Colon (tissue), 2 donors: Measurements from ENCODE around the gene TNIK.
"Not testable (repeated sequence)": the region's sequence is repeated elsewhere in the genome, so short reads cannot be mapped to it uniquely, and the experiment has no call there.

Experiments
- FAIRE-seq: peaks from 2 replicates; lab custom pipeline; 2012; peaks lifted over from hg19 to GRCh38; lab: Jason Lieb, UNC
- donor health status: control.
- donor health status: control.

Gene TNIK

DNA sequence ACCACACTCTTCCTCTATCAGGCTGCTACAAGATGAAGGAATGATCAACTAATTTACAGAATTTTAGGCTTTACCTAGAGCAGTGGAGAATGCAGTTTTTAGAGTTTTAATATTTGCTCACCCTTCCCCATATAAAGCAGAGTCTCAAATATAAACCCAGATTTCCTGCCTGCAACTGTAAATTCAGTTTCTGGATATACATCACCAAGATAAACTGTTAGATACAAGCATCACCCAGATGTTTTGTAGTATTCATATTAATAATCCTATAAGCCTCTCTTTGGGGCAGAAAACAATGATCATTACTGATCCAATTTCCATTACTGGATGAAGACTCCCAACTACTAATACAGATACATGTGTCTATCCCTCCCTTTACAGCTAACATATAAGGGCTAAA is 205.9 kb downstream of the TNIK start:
- FAIRE-seq = no peak

GRCh38 chr3:171251835-171252234 is 208.4 kb downstream of the TNIK start:
- no peak for FAIRE-seq

DNA sequence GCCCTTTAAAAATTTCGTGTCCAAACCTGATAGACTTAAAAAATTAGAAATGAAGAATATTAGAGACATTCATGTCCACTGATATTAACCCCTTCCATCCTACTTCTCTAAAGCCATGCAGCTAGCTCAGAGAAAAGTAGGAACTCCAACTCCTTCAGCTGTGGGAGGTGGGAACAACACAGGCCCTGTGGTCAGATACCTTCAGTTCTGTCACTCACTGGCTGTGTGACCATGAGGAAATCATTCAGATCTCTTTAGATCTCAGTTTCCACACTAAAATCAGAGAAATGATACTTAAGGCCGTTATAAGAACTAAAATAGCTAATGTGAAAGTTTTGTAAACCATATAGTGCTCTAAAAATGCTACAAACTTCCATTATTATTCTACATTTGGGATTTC is 209.8 kb downstream of the TNIK start:
- FAIRE-seq = no peak

DNA sequence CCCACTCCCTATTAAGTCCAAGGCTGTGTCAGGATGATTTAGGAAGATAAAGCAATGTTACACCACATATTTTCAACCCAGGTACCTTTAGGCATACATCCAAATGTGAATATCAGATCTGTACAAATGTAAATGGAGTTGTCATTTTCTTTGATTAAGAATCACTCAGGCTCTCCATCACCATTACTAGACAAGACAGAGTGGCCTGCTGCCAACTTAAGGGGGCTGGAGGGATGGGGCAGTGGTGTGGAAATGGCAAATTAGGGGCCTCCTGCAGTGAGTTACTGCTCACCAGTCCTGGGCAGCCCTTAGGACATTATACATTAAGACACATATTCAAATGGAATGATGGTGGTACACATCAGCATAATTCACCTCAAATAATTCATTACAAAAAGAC is 211.0 kb downstream of the TNIK start:
- no peak for FAIRE-seq

DNA sequence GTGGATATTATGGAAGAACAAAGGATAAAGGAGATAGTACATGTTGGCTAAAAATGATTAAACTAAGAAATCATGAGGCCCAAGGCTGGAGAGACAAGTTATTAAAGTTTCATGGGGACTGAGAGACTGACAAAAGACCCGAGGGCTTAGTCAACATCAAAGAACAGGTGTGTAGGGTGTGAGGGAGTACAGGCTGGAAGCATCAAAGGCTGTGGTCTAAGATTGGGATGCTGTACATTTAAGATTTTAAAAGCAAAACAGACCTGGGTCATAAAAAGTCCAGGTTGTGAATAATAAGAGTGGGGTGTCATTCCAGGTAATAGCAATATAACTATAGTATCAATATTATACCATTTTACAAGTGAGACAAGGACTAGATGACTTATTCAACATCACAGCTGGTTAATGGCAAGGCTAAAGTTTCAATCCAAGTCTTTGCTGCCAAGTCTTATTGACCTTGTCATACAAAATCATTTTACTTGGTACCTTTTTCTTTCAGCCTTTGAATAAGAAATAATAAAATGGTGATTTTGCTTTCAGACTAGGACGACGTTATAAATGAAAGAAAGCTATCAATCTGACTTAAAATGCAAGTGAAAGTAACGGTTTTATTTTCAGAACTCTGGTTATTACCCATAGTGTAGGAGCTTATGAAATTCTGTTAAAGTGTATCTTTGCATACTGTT is 211.6 kb downstream of the TNIK start:
- FAIRE-seq = no peak

DNA sequence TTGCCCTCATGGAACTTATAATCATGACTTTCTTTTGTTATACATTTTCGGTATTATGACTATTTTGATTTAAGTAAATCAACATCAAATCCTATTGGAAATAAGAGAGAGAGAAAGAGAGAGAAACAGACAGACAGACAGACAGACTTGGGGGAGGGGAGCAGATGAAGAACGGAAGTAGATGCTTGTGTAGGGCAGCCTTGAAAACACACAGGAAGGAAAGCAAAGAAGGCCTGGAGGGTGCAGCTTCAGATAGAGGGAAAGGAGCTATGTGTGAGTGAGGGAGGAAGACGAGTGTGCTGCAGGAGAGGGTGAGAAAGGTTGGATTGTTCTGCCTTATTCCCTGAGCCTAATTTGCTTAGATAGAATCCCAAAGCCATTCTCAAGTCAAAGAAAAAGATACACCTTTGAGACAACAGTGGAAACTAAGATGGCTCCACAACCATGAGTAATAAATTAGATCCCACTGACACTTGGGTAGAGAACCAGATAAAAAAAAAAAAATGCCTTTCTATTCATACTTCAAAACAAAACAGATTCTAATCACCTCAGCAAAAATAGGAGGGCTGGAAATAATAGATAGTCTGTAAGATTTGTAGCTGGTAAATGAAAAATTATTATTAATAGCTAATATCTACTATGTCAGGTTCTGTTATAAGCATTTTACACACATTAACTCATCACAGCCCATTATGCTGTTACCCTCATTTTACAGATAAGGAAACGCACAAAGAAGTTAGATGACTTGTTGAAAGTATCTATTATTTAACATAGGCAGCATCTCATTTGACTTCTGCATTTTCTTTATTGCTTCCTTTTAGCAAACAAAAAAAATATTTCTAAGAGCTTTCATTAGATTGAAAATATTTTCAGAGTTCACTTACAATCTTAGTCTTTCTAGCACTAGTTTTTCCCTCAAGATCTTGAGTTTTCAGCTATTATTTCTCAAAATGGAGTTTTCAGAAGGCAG is 214.1 kb downstream of the TNIK start:
- no peak for FAIRE-seq

DNA sequence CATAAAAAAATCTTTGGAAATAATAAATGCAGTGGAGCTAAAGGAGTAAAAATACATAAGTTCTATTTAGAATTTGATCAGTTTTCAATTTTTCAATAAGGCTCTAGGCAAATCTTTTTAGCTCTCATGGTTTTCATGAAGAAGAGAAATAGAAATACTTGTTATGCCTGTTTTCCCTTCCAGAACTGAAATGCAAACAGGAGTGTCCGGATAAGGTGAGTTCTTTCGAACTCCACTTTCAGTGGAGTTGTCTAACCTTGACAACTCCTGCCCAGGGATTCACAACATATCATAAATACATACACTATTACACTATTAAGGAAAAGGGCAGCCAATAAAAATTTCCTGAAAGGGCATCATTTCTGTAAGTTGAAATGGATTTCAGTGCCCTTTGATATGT is 217.3 kb downstream of the TNIK start:
- no peak for FAIRE-seq

DNA sequence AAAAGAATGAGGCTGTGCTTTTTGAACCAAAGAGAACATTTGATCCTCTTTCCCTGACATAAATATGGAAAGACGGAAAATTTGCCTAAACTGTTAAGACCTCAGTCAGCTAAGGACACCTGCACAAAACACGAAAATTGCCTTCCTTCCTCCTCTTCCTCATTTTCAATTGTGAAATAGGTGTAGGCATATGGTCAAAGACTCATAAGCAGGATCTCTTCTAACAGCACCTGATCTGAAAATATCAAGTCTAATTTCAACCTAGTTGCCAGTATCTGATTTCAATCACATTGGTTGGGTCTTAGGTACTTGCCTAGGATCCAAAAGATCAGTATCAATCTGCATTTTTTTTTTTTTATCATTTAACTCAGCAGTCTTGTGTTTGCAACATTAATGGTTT is 218.0 kb downstream of the TNIK start:
- FAIRE-seq = no peak

GRCh38 chr3:171241655-171242054 is 218.6 kb downstream of the TNIK start:
- FAIRE-seq = not testable (repeated sequence)

DNA sequence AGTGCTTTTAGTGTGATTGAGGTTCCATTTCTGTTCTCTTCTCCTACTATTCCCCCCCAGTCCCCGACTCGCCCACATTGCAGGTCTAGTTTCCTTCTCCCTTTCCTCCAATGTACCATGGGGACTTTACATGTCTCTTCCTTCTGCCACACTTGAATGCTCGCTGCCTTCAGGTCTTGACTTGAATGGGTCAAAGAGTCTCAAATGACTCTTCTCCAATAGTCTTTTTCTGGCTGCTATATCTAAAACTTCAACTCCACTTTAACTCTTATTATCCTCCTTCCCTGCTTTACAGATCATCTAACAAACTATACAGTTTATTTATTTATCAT is 219.7 kb downstream of the TNIK start:
- FAIRE-seq = no peak

DNA sequence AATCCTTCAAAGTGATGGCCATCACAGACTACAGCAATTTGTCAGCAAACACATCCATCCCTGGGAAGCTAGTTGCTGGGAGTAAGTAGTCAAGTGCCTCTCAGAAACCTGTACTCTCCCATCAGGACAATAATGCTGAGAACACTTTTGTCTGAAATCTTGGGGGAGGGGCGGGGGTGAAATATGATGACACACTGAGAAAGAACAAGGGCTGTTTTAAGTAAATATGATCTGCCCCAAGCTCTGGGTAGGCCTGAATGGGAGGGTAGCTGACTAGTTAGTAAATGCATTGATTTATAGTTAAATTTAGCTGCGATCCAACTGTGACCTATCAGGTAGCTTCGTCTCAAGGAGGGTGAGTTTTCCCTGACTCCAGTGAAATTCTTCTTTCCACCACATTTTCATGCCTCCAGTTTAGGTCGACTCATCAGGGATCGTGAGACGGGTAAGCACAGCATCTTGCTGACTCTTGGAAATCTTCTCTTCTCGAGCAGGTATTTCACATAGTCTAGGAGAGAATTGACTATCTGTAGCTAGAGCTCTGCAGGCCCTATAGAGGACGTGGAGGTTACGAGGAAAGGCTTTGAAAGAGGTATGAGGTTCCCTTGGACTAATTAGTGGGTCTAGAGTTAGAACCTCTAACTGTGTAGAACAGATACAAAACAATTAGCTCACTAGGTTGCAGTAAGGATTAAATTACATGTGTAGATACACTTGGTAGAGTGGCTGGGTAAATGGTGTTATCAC is 220.3 kb downstream of the TNIK start:
- FAIRE-seq = no peak

- FAIRE-seq = no peak
Measured at GRCh38 chr3:171237009-171237385, 223.2 kb downstream of the TNIK start.

- no peak for FAIRE-seq
Measured at GRCh38 chr3:171236265-171237008, 223.8 kb downstream of the TNIK start.

DNA sequence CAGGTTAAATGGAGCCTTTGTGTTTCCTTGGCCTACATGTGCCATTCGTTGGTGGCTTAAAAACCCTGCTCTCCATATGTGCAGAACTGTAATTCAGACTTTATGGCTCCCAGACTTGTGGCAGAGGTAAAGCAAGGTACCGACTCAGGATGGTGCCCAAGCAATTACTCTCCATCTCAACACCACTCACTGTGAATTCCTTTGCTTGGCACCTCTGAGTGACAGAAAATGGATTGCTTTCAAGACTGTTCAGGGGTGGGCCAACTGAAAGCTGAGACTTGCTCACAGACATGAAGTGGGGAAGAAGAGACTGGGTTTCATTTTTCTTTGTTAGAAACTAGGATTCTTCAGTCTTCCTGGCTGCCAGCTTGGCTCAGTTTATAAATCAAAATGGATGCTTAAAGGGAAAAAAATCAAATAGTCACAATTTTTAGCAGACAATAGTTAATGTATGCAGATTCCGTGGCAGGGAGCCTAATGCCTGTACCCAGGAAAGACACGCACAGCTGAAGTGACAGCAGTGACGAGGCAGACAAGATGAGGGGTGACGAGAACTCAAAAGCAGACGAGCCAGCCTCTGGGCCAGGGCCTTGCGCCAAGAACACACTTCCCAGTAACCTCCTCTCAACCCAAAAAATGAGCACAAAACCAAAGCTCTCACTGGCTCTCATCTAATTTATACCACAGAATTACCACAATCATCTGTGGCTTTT is 225.8 kb downstream of the TNIK start:
- FAIRE-seq = no peak

DNA sequence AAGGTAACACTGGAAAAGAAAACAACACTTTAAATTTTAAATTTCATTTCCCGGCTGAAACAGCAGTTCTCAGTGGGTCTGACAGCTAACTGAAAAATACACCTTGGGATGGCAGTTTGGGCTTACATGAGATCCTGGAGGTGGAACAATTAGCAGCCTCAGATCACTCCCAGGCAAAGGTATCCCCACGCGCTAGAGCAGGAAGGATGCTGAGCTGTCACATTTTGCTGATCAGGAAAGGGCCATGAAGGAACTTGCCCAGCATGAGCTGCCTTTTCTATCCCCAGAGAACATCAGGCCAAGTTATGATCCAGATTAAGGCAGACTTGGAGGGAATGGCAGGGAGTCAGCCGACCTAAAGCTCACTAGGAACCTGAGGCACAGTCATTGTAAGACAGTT is 228.8 kb downstream of the TNIK start:
- no peak for FAIRE-seq

DNA sequence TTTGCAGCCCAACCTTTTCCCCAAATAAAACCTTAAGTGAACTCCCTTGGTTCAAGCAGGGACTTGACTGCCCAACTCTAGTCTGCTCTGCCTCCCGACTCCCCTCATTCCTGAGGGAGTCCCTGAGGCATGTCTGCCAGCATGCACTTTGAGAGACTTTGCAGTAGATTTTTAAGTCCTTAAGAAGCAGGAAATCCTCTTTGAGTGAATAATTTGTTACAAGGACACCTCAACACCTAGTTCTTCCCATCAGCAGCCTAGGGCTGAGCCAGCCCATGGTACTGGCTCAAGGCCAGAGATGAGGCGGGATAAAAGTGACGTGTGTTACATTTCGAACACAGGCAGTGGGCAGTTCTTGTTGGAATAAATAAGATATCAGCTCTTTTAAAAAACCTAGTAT is 229.3 kb downstream of the TNIK start:
- no peak for FAIRE-seq

- no peak for FAIRE-seq
Measured at GRCh38 chr3:171229173-171229572, 231.0 kb downstream of the TNIK start.

DNA sequence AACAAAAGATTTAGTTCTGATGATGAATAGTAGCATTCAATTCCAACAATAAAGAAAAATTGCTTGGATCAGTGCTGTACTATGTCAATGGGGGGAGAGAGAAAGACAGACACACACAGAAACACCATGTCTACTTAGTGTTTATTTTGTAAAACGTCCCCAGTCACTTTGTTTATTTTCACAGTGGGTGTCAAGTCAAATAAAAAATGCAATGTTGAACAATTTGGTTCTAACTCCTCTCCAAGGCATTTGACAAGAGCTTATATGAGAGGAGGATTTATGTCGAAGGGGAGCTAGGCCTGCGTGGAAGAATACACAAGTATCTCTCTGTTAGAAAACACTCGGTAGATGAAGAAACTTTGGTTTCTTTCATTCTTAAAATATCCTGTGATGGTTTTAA is 232.0 kb downstream of the TNIK start:
- FAIRE-seq = no peak

- no peak for FAIRE-seq
Measured at GRCh38 chr3:171227828-171228227, 232.4 kb downstream of the TNIK start.

GRCh38 chr3:171227359-171227758 is 232.8 kb downstream of the TNIK start:
- no peak for FAIRE-seq

DNA sequence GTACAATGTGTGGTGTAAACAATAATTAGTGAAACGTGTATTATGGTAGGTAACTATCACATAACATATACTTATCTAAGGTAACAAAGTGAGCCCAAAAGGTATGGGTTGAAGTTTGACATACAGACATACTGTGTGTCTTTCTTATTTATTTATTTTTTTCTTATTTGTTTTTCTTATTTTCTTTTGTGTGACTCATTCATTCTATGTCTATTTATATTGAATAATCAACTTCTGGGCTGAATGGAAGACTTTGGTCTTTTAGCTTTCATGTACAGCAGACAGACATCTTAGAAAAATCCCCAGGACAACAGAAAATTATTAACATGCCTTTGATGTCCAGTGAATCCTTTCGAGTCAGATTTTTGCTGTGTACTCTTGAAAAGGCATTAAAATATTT is 233.4 kb downstream of the TNIK start:
- FAIRE-seq = no peak

GRCh38 chr3:171225708-171226107 is 234.5 kb downstream of the TNIK start:
- FAIRE-seq = no peak
